Measurements from ENCODE around the gene ANKRD28. TPM values are rescaled to one million over a fixed set of nuclear protein-coding genes. Genes with fewer than 3 reads are reported as not detected.

Gene ANKRD28
- total RNA-seq, 4 donors from 2014 or later, result 97.1 to 121 (median 105) TPM

DNA sequence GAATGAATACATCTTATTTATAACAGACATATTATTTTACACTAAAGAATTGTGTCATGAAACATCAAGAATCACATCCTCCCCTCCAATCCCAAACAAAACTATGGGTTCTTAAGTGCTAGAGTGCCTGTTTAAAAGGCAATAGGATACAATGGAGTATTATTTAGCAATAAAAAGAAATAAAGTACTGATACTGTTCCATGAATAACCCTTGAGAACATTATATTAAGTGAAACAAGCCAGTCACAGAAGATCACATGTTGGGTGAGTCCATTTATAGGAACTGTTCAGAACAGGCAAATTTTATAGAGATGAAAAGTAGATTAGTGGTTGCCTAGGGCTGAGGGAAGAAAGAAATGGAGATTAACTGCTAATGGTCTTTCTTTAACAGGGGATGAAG, 86.5 kb downstream of the ANKRD28 start:
- in situ Hi-C loops (cut with MboI; ENCODE audit: low sequenced_read_pairs in 4 of 4), result no loop called here
- no peak overlapping the region for H3K27ac ChIP-seq
- H3K36me3 ChIP-seq, result peaks cover 0 to 52% of the 10 kb centered on the region in 2 donors
- H3K9me3 ChIP-seq, result no peaks in the 10 kb centered on the region
- no peak overlapping the region for H3K4me3 ChIP-seq
- no peak for DNase-seq
- ATAC-seq, result no peak
- no peaks in the 10 kb centered on the region for H3K4me1 ChIP-seq
- H3K27me3 ChIP-seq, result no peaks in the 10 kb centered on the region
- TF ChIP-seq CTCF (IDR thresholded peaks at IDR 0.05 in 4 of 5, conservative IDR thresholded peaks at IDR 0.05 in 1 of 5) (no peak), POLR2A (IDR thresholded peaks at IDR 0.05) (no peak)
- intact Hi-C loops (cut with DNase I; ENCODE audit: low total_unique reads), result no loop called here

DNA sequence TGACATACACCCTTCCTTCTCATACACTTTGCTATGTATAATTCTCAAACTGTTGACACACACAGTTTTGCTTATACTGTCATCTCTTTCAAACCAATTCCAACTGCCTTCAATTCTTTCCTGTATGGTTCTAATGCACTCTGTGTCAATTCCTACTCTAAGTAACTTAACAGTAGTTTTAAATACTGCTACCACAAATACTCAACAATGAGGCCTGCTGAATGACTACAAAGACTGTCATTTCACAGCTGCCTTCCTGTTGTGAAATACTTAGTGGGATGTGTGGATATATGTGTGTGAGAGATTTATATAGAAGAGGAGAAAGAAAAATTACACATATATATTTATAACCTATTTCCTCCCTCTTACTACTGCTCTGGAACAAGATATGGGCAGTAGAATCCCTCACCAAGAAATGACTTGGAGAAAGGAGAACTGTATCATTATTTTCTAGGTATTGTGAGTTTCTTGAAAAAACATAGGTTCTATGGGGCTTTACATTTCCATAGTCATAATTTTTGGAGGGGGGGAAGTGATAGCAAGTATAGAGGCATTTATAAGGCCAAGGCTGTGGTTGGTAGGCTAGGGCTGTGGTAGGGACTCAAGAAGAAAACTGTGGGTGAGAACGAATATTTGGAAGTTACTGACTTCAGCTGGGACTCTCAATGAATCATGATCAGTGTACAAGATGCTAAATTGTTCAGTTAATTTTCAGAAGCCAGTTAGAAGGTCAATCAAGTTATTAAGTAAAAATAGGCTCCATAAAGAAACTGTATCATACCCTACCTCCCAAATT, 88.7 kb downstream of the ANKRD28 start:
- no peak overlapping the region for H3K4me3 ChIP-seq
- no peaks in the 10 kb centered on the region for H3K9me3 ChIP-seq
- in situ Hi-C loops (cut with MboI; ENCODE audit: low sequenced_read_pairs in 4 of 4), result no loop called here
- no peaks in the 10 kb centered on the region for H3K4me1 ChIP-seq
- H3K27ac ChIP-seq, result no peak overlapping the region
- no peak for TF ChIP-seq POLR2A (IDR thresholded peaks at IDR 0.05)
- TF ChIP-seq CTCF (IDR thresholded peaks at IDR 0.05 in 4 of 5, conservative IDR thresholded peaks at IDR 0.05 in 1 of 5), result no peak
- intact Hi-C loops (cut with DNase I; ENCODE audit: low total_unique reads), result no loop called here
- ATAC-seq (no peak), DNase-seq (no peak)
- no peaks in the 10 kb centered on the region for H3K27me3 ChIP-seq
- H3K36me3 ChIP-seq, result peaks cover 0 to 52% of the 10 kb centered on the region in 2 donors

GRCh38 chr3:15707779-15708178, 90.0 kb downstream of the ANKRD28 start:
- no peak for DNase-seq
- no peaks in the 10 kb centered on the region for H3K9me3 ChIP-seq
- H3K4me1 ChIP-seq, result no peaks in the 10 kb centered on the region
- intact Hi-C loops (cut with DNase I; ENCODE audit: low total_unique reads), result no loop called here
- no peak overlapping the region for H3K27ac ChIP-seq
- peaks cover 0 to 44% of the 10 kb centered on the region in 2 donors for H3K36me3 ChIP-seq
- no peak overlapping the region for H3K4me3 ChIP-seq
- in situ Hi-C loops (cut with MboI; ENCODE audit: low sequenced_read_pairs in 4 of 4), result no loop called here
- no peak for ATAC-seq
- TF ChIP-seq CTCF (IDR thresholded peaks at IDR 0.05 in 4 of 5, conservative IDR thresholded peaks at IDR 0.05 in 1 of 5), result no peak
- TF ChIP-seq POLR2A (IDR thresholded peaks at IDR 0.05), result no peak
- no peaks in the 10 kb centered on the region for H3K27me3 ChIP-seq

- TF ChIP-seq CTCF (IDR thresholded peaks at IDR 0.05 in 4 of 5, conservative IDR thresholded peaks at IDR 0.05 in 1 of 5) (no peak), POLR2A (IDR thresholded peaks at IDR 0.05) (no peak)
- intact Hi-C loops (cut with DNase I; ENCODE audit: low total_unique reads), result no loop called here
- Histone ChIP-seq H3K27me3 (no peaks in the 10 kb centered on the region), H3K36me3 (peaks cover 0 to 25% of the 10 kb centered on the region in 2 donors), H3K4me1 (no peaks in the 10 kb centered on the region), H3K4me3 (no peak overlapping the region), H3K9me3 (no peaks in the 10 kb centered on the region), H3K27ac (no peak overlapping the region)
- DNase-seq (no peak), ATAC-seq (no peak)
- in situ Hi-C loops (cut with MboI; ENCODE audit: low sequenced_read_pairs in 4 of 4), result no loop called here
Observed at GRCh38 chr3:15703346-15703745, 94.4 kb downstream of the ANKRD28 start.

All from gastrocnemius medialis (tissue), 4 donors.